Measurements from ENCODE around the gene URAD.

DNA sequence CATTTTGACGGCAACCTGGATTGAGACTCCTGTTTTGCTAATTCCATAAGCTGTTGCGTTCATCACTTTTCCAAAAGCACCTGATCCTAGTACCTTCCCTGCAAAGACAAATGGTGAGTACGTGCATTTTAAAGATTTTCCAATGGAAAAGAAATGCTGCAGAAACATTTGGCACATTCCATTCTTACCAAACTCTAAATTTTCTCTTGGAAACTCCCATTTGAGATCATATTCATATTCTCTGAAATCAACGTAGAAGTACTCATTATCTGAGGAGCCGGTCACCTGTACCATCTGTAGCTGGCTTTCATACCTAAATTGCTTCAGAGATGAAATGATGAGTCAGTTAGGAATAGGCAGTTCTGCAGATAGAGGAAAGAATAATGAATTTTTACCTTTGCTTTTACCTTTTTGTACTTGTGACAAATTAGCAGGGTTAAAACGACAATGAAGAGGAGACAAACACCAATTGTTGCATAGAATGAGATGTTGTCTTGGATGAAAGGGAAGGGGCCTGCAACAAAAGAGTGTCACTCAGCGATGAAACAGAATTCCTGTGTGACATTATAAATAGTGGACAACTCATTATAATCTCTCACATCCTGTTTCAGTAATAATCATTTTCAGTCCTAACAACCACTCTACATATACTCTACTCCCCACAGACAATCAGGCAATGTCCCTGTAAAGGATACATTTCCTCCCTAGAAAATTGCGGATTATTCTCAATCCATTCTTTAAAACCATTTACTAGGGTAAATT, 45.6 kb upstream of the URAD start:
- TF ChIP-seq CTCF (IDR thresholded peaks at IDR 0.05): no peak
- no peak for TF ChIP-seq POLR2A (IDR thresholded peaks at IDR 0.05)

Measured in body of pancreas (tissue), 4 donors.